KOPT-K1 (cell line): ENCODE data around the gene HPD.
"Not testable (repeated sequence)": the region's sequence is repeated elsewhere in the genome, so short reads cannot be mapped to it uniquely, and the experiment has no call there.

ENCODE experiments used
- H3K27ac ChIP-seq: fragments of 200-600 bp; sonication (generic); 2 replicates; pipeline ENCODE4 v1.5.1; 2016; ENCODE audit warnings: antibody characterized with exemption, mild to moderate bottlenecking, low read depth, low read length; ENCODE audit not compliant: poor library complexity, severe bottlenecking
- H3K36me3 ChIP-seq: fragments of 200-600 bp; sonication (generic); 2 replicates; pipeline ENCODE4 v1.5.1; 2017; ENCODE audit warnings: antibody characterized with exemption, mild to moderate bottlenecking, low read length, moderate library complexity; ENCODE audit not compliant: insufficient read depth
- H3K9me3 ChIP-seq: fragments of 200-600 bp; sonication (generic); 2 replicates; pipeline ENCODE4 v1.5.1; 2017; ENCODE audit warnings: antibody characterized with exemption, low read length, mild to moderate bottlenecking; ENCODE audit not compliant: insufficient read depth, poor library complexity, severe bottlenecking

The HPD gene

GRCh38 chr12:121858662-121859572 is at the start of gene HPD:
Gene HPD, minus strand, starts transcription at chr12:121858859. Its CDS starts 36 bp downstream, at chr12:121858823.
- Histone ChIP-seq H3K9me3 (no peaks in the 10 kb centered on the region), H3K36me3 (no peaks in the 10 kb centered on the region), H3K27ac (no peak within 1 kb of the TSS)

DNA sequence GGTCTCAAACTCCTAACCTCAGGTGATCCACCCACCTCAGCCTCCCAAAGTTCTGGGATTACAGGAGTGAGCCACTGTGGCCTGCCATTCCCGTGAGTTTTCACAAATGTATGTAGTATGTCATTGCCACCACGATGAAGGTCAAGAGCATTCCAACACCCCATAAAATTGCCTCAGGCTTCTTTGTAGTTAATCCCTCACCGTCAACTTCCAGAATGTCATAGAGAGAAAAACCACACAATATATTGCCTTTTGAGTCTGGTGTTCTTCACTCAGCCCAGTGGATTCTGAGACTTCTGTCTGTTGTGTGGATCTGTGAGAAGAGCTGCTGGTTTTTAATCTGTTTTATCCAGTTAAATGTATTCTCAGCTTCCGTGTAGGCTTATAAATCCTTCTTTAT is 47.1 kb upstream of the HPD start:
- no peaks in the 10 kb centered on the region for H3K9me3 ChIP-seq
- peaks cover 92% of the 10 kb centered on the region for H3K36me3 ChIP-seq
- no peak overlapping the region for H3K27ac ChIP-seq

DNA sequence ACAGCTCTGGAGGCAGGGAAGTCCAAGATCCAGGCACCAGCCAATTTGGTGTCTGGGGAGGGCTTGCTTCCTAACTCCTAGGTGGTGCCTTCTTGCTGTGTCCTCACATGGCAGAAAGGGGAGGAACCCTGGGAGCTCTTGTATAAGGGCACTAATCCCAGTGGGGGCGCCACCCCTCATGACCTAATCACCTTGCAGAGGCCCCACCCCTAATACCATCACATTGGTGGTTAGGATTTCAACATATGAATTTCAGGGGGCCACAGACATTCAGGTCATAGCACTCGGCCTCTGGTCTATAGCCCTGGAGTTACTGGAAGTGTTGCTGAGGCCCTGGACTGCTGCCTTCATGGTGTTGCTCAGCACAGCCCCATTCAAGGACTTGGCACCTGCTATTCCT is 44.5 kb upstream of the HPD start:
- Histone ChIP-seq H3K27ac (no peak overlapping the region), H3K36me3 (peaks cover 92% of the 10 kb centered on the region), H3K9me3 (no peaks in the 10 kb centered on the region)

DNA sequence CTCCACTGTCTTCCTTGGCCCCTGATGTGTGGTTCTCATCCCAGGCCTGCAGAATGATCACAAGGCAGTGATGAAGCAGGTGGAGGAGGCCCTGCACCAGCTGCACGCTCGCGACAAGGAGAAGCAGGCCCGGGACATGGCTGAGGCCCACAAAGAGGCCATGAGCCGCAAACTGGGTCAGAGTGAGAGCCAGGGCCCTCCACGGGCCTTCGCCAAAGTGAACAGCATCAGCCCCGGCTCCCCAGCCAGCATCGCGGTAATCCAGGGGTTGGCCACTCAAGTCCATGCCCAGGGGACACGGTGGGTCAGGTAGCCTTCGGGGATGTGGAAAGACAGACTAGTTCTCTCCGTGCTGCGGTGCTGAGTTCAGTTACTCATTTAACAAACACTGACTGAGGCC is 40.9 kb upstream of the HPD start:
- Histone ChIP-seq H3K27ac (no peak overlapping the region), H3K9me3 (no peaks in the 10 kb centered on the region), H3K36me3 (peaks cover 90% of the 10 kb centered on the region)

GRCh38 chr12:121898287-121898686 is 39.6 kb upstream of the HPD start:
- Histone ChIP-seq H3K36me3 (peaks cover 83% of the 10 kb centered on the region), H3K27ac (no peak overlapping the region), H3K9me3 (no peaks in the 10 kb centered on the region)

- no peaks in the 10 kb centered on the region for H3K9me3 ChIP-seq
- no peak overlapping the region for H3K27ac ChIP-seq
- H3K36me3 ChIP-seq = peaks cover 62% of the 10 kb centered on the region
Observed at GRCh38 chr12:121894633-121895032, 36.0 kb upstream of the HPD start.

DNA sequence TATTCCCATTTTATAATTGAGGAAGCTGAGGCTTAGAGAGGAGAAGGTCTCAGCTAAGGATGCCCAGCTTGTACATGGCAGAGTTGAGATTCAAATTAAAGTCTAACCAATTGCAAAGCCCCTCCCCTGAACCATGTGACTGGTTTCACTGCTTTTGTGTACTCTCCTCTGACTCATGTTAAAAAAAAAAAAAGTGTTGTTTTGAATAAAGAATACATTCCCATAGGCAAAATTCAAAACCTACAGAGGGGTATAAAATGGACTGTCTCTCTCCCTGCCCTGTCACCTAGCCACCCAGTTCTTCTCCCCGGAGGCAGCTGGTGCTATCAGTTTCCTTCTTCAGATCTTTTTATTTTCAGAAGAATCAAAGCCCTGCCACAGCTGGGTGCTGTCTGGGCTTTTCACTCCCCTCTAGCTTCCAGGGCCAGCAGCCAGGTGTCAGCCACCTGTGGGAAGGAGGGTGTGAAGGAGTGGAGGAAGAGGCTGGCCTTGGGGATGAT is 35.4 kb upstream of the HPD start:
- Histone ChIP-seq H3K9me3 (no peaks in the 10 kb centered on the region), H3K27ac (peak overlapping the region; percentile 14), H3K36me3 (peaks cover 56% of the 10 kb centered on the region)

DNA sequence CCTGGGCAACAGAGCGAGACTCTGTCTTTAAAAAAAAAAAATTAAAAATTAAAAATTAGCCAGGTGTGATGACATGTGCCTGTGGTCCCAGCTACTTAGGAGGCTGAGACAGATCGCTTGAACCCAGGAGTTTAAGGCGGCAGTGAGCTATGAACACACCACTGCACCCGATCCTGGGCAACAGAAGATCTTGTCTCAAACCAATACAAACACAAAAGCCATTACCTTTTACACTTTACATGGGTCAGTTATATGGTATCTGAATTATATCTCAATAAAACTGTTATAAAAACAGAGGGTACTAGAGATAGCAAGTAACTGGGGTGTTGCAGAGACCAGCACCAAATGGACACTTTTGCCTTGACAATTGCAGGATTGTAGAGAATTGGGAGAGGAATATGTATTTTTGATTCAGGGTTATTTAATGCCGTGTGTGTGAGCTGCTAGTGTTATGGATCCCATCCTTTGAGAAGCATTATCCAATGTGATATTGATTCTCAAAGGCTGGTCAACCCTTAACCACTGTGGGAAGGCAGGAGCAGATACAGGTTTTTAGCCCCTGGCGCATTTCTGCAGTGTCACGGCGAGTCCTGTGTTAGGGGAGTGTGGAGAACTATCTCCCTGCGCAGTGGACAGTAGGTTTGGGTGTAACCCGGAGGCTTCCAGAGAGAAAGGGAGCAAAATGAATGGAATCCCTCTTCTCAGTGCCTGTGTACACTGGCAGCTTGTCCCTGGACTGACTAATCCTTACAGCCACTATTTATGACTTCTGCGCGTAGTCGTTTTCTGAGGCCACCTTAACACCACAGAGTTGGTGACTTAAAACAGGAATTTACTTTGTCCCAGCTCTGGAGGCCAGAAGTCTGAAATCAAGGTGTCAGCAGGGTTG is 34.3 kb upstream of the HPD start:
- peak overlapping the region; percentile 14 for H3K27ac ChIP-seq
- no peaks in the 10 kb centered on the region for H3K9me3 ChIP-seq
- peaks cover 47% of the 10 kb centered on the region for H3K36me3 ChIP-seq

- Histone ChIP-seq H3K27ac (peak overlapping the region; percentile 84), H3K36me3 (peaks cover 18% of the 10 kb centered on the region)
- not testable (repeated sequence) for H3K9me3 ChIP-seq
Observed at GRCh38 chr12:121889661-121890060, 31.0 kb upstream of the HPD start.

DNA sequence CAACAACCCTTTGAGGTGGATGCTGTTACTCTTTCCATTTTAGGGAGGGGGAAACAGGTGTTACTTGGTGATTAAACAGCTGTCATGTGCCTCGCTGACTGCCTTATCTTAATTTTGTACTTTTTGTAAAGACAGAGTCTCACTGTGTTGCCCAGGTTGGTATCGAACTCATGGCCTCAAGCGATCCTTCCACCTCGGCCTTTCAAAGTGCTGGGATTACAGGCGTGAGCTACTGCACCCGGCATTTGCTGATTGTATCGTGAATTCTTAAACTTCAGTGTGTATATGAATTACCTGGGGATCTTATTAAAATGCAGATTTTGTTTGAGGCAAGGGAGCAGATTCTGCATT is 30.6 kb upstream of the HPD start:
- Histone ChIP-seq H3K9me3 (no peaks in the 10 kb centered on the region), H3K36me3 (peaks cover 16% of the 10 kb centered on the region; the same call in 1 of the 2 replicates), H3K27ac (peak overlapping the region; percentile 84)

GRCh38 chr12:121888478-121889273 is 30.0 kb upstream of the HPD start, which contains the start of gene PSMD9:
Gene PSMD9, plus strand, starts transcription at chr12:121888790. Its CDS starts 67 bp downstream, at chr12:121888857.
- Histone ChIP-seq H3K36me3 (peaks cover 16% of the 10 kb centered on the region; the same call in 1 of the 2 replicates), H3K27ac (peak within 1 kb of the TSS; percentile 84), H3K9me3 (no peaks in the 10 kb centered on the region)

DNA sequence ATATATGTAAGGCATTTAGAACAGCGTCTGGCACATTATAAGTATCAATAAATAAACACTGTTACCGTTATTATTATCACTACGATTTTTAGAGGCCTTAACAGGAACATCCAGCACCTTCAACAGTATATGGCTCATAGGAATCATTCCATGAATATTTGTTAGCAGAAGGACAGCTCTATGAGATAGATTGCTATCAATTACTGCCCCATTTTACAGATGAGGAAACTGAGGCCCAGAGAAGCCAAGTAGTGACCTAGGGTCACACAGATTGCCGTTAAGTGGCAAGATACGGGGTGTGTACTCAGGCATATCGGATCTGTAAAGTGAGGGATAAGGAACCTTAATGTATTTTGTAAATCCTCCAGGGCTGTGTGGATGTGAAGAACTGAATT is 29.4 kb upstream of the HPD start:
- Histone ChIP-seq H3K36me3 (peaks cover 16% of the 10 kb centered on the region; the same call in 1 of the 2 replicates), H3K9me3 (no peaks in the 10 kb centered on the region), H3K27ac (peak overlapping the region; percentile 84)

GRCh38 chr12:121885129-121885528 is 26.5 kb upstream of the HPD start:
- H3K27ac ChIP-seq, H3K36me3 ChIP-seq, H3K9me3 ChIP-seq: not testable (repeated sequence)

GRCh38 chr12:121883315-121883660 is 24.6 kb upstream of the HPD start:
- Histone ChIP-seq H3K36me3 (no peaks in the 10 kb centered on the region), H3K27ac (no peak overlapping the region), H3K9me3 (no peaks in the 10 kb centered on the region)
